ENCODE data around the gene PNMA8B. TPM values are rescaled to one million over a fixed set of nuclear protein-coding genes. Genes with fewer than 3 reads are reported as not detected.

Gene PNMA8B, protein sequence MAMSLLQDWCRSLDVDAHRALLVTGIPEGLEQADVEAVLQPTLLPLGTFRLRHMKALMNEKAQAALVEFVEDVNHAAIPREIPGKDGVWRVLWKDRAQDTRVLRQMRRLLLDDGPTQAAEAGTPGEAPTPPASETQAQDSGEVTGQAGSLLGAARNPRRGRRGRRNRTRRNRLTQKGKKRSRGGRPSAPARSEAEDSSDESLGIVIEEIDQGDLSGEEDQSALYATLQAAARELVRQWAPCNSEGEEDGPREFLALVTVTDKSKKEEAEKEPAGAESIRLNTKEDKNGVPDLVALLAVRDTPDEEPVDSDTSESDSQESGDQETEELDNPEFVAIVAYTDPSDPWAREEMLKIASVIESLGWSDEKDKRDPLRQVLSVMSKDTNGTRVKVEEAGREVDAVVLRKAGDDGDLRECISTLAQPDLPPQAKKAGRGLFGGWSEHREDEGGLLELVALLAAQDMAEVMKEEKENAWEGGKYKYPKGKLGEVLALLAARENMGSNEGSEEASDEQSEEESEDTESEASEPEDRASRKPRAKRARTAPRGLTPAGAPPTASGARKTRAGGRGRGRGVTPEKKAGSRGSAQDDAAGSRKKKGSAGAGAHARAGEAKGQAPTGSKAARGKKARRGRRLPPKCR
- total RNA-seq (8.8 and 13.5 TPM in 2 replicates), polyA plus RNA-seq (4.1 and 8.8 TPM in 2 replicates)

DNA sequence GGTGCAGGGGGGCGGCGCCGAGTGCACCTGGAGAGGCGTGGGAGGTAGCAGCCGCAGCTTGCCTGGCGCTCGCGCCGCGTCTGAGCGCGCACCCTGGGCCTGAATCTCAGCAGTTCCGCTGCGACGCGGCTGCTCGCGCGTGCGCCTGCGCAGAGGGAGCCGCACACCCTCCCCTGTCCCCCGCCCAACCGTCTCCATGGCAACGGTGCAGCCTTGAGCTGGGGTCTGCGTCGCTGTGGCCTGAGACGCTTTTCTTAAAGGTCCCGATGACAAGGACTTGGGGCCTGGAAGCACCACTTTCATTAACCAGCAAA, at the start of gene PNMA8B:
Gene PNMA8B (minus strand): TSS at position 82 of the 314 bp plus-strand sequence. CDS start 402 bp downstream, outside the sequence.
- Histone ChIP-seq H3K27me3 (peaks cover 6% of the 10 kb centered on the region), H3K4me3 (peak within 1 kb of the TSS; percentile 38), H3K36me3 (no peaks in the 10 kb centered on the region), H3K4me1 (ENCODE audit: low read depth) (peaks cover 6% of the 10 kb centered on the region), H3K27ac (no peak within 1 kb of the TSS), H3K9me3 (ENCODE audit: low read depth) (no peaks in the 10 kb centered on the region)
- TF ChIP-seq, protein P1, sequence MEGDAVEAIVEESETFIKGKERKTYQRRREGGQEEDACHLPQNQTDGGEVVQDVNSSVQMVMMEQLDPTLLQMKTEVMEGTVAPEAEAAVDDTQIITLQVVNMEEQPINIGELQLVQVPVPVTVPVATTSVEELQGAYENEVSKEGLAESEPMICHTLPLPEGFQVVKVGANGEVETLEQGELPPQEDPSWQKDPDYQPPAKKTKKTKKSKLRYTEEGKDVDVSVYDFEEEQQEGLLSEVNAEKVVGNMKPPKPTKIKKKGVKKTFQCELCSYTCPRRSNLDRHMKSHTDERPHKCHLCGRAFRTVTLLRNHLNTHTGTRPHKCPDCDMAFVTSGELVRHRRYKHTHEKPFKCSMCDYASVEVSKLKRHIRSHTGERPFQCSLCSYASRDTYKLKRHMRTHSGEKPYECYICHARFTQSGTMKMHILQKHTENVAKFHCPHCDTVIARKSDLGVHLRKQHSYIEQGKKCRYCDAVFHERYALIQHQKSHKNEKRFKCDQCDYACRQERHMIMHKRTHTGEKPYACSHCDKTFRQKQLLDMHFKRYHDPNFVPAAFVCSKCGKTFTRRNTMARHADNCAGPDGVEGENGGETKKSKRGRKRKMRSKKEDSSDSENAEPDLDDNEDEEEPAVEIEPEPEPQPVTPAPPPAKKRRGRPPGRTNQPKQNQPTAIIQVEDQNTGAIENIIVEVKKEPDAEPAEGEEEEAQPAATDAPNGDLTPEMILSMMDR (IDR thresholded peaks at IDR 0.05; ENCODE audit: low read depth, low read length): no peak
- DNase-seq (ENCODE audit: low read depth in 1 of 2, low spot score in 1 of 2): peak; percentile 71 to 96

DNA sequence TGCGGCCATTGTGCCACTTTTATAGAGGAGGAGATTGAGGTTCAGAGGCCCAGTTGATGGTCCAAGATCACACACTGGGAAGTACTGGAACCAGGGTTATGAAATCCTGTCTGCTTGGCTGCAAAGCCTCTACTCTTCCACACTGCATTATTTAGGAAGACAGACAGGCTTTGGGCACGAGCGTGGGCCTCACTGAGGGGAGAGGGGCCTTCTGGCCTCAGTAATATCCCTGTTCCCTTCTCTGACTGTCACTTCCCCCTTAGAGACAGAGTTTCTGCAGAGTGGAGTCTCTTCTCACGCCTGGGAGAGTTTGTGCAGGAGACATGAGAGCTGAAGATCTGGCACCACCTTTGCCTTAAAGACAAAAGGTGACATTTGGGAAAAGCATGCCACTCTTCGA, 49.0 kb upstream of the PNMA8B start:
- DNase-seq (ENCODE audit: low read depth in 1 of 2, low spot score in 1 of 2): no peak
- no peaks in the 10 kb centered on the region for H3K36me3 ChIP-seq
- H3K4me3 ChIP-seq: no peak overlapping the region
- no peaks in the 10 kb centered on the region for H3K9me3 ChIP-seq (ENCODE audit: low read depth)
- H3K4me1 ChIP-seq (ENCODE audit: low read depth): no peaks in the 10 kb centered on the region
- no peak overlapping the region for H3K27ac ChIP-seq
- no peaks in the 10 kb centered on the region for H3K27me3 ChIP-seq
- TF ChIP-seq, protein P1 (IDR thresholded peaks at IDR 0.05; ENCODE audit: low read depth, low read length): no peak

DNA sequence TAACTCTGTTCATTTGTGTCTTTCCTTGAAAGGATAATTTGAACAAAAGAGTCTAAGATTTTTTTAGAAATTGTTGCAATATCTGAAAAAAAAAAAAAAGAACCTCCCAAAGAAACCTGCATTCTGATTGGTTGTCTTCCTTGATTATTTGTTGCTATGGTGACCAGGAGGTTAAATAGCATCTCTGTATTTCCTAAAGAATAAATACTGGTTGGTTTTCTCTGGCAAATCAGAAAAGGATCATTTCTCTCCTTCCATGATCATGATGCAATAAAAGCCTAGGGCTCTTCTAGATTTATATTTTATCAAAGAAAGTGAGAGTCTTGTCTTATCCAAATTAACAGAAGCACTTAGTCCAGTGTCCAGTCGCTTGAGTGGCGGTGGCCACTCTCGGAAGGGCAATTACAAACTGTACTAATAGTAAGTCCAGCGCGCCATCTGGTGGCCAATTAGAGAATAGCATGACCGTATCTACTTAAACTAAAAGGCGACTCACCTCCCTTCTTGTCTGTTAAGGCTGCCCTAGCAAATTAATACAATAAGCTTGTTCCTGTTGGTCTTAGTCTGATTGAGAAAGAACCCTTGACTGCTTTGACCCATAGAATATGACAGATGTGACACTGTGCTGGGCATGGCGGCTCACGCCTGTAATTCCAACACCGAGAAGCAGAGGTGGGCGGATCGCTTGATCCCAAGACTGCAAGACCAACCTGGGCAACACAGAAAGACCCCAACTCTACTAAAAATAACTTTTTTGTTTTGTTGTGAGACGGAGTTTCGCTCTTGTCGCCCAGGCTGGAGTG, 47.0 kb upstream of the PNMA8B start:
- Histone ChIP-seq H3K9me3 (ENCODE audit: low read depth) (no peaks in the 10 kb centered on the region), H3K36me3 (no peaks in the 10 kb centered on the region), H3K4me1 (ENCODE audit: low read depth) (no peaks in the 10 kb centered on the region), H3K27ac (no peak overlapping the region), H3K4me3 (no peak overlapping the region), H3K27me3 (no peaks in the 10 kb centered on the region)
- peak; percentile 92 to 97 for DNase-seq (ENCODE audit: low read depth in 1 of 2, low spot score in 1 of 2)
- TF ChIP-seq, protein P1 (IDR thresholded peaks at IDR 0.05; ENCODE audit: low read depth, low read length): peak; percentile 78

DNA sequence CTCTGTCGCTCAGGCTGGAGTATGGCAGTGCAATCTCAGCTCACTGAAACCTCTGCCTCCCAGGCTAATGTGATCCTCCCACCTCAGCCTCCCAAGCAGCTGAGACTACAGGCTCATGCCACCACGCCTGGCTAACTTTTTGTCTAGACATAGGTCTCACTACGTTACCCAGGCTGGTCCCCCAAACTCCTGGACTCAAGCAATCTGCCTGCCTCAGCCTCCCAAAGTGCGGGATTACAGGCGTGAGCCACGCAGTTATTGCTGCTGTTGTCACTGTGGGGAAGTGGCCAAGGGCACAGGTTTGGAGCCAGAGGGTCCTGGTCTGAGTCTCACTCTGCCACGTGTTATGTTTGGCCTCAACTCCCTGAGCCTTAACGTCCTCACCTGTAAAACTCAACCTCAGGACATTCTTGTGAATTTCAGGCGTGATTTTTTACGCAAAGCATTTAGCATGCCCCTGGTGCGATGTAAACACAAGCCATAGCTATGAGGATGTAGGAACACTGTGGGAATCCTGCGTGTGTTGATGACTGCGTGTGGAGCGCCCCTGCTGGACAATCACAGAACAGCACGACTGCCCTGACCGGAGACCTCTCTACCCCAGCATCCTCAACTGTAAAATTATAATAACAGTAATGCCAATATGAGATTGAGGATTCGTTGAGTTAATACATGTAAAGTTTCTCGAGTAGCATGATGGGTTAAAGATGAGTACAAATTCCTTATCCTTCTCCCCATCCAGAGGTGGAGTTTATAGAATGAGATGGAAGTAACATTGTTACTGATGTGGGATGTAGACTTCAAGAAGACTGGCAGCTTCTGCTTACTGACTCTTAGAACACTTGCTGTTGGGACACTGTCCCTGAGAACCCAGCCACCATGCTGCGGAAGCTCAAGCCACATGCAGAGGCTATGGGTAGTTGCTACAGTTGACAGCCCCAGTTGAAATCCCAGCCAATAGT, 41.8 kb upstream of the PNMA8B start:
- no peaks in the 10 kb centered on the region for H3K36me3 ChIP-seq
- TF ChIP-seq, protein P1 (IDR thresholded peaks at IDR 0.05; ENCODE audit: low read depth, low read length): peak; percentile 98
- no peaks in the 10 kb centered on the region for H3K9me3 ChIP-seq (ENCODE audit: low read depth)
- H3K27me3 ChIP-seq: no peaks in the 10 kb centered on the region
- no peak overlapping the region for H3K27ac ChIP-seq
- H3K4me3 ChIP-seq: no peak overlapping the region
- H3K4me1 ChIP-seq (ENCODE audit: low read depth): no peaks in the 10 kb centered on the region
- peak; percentile 51 to 62 for DNase-seq (ENCODE audit: low read depth in 1 of 2, low spot score in 1 of 2)

DNA sequence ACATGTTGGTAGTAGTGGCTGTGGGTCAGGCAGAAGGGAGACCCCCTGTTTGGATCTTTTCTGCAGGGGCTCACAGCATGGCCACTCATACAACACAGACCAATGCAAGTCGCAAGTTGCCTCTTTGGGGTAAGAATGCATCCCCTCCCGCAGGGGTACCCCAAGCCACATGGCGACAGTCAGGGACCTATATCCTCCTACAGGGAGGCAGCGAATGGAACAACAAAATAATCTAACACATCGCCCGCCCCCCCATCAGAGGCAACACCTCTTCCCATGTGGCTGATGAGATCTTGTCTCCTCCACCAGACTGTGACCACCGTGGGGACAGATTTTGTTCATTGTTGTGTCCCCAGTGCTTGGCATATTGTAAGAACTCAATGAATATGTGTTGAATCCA, 40.7 kb upstream of the PNMA8B start:
- H3K27ac ChIP-seq: no peak overlapping the region
- no peaks in the 10 kb centered on the region for H3K27me3 ChIP-seq
- H3K9me3 ChIP-seq (ENCODE audit: low read depth): no peaks in the 10 kb centered on the region
- H3K36me3 ChIP-seq: no peaks in the 10 kb centered on the region
- TF ChIP-seq, protein P1 (IDR thresholded peaks at IDR 0.05; ENCODE audit: low read depth, low read length): no peak
- DNase-seq (ENCODE audit: low read depth in 1 of 2, low spot score in 1 of 2): no peak
- no peak overlapping the region for H3K4me3 ChIP-seq
- no peaks in the 10 kb centered on the region for H3K4me1 ChIP-seq (ENCODE audit: low read depth)

All from cardiac muscle cell (in vitro differentiated cells and primary cell).